ENCODE measurements around the gene C11orf97. TPM values are rescaled to one million over a fixed set of nuclear protein-coding genes. Genes with fewer than 3 reads are reported as not detected.
"Not testable (repeated sequence)": the region's sequence is repeated elsewhere in the genome, so short reads cannot be mapped to it uniquely, and the experiment has no call there.

The C11orf97 gene
- total RNA-seq, 2 donors from 2014 or later = not detected

GRCh38 chr11:94504689-94505293 is 7.5 kb upstream of the C11orf97 start:
- no peaks in the 10 kb centered on the region for H3K4me1 ChIP-seq
- no peak overlapping the region for H3K4me3 ChIP-seq
- TF ChIP-seq CTCF (IDR thresholded peaks at IDR 0.05) = peak; percentile 61 to 72
- no peaks in the 10 kb centered on the region for H3K27me3 ChIP-seq
- DNase-seq (ENCODE audit: low spot score) = no peak
- no peak overlapping the region for H3K27ac ChIP-seq
- H3K9me3 ChIP-seq = no peaks in the 10 kb centered on the region
- peaks cover 18% of the 10 kb centered on the region for H3K36me3 ChIP-seq

DNA sequence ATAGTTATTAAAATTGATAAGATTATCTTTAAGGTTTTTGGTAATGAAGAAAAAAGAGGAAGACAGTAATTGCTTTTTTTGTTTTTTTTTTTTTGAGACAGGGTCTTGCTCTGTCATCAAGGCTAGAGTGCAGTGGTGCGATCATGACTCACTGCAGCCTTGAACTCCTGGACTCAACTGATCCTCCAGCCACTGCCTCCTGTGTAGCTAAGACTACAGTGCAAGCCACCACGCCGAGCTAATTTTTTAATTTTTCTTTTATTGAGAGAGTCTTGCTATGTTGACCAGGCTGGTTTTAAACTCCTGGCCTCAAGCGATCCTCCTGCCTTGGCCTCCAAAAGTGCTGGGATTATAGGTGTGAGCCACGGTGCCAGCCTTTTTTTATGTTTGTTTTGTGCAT is 5.7 kb upstream of the C11orf97 start:
- not testable (repeated sequence) for H3K27ac ChIP-seq; H3K4me1 ChIP-seq; DNase-seq (ENCODE audit: low spot score); H3K27me3 ChIP-seq; H3K9me3 ChIP-seq; H3K4me3 ChIP-seq; H3K36me3 ChIP-seq

GRCh38 chr11:94507485-94507884 is 4.8 kb upstream of the C11orf97 start:
- Histone ChIP-seq H3K27ac (no peak overlapping the region), H3K9me3 (no peaks in the 10 kb centered on the region), H3K4me1 (peaks cover 0 to 9% of the 10 kb centered on the region in 2 donors), H3K4me3 (no peak overlapping the region), H3K36me3 (no peaks in the 10 kb centered on the region), H3K27me3 (no peaks in the 10 kb centered on the region)
- no peak for TF ChIP-seq CTCF (IDR thresholded peaks at IDR 0.05)
- DNase-seq (ENCODE audit: low spot score) = no peak

GRCh38 chr11:94513091-94513490 is 830 bp downstream of the C11orf97 start:
- no peaks in the 10 kb centered on the region for H3K27me3 ChIP-seq
- DNase-seq (ENCODE audit: low spot score) = no peak
- H3K4me3 ChIP-seq = no peak overlapping the region
- peaks cover 0 to 15% of the 10 kb centered on the region in 2 donors for H3K4me1 ChIP-seq
- no peak for TF ChIP-seq CTCF (IDR thresholded peaks at IDR 0.05)
- no peak overlapping the region for H3K27ac ChIP-seq
- H3K9me3 ChIP-seq = no peaks in the 10 kb centered on the region
- H3K36me3 ChIP-seq = no peaks in the 10 kb centered on the region

DNA sequence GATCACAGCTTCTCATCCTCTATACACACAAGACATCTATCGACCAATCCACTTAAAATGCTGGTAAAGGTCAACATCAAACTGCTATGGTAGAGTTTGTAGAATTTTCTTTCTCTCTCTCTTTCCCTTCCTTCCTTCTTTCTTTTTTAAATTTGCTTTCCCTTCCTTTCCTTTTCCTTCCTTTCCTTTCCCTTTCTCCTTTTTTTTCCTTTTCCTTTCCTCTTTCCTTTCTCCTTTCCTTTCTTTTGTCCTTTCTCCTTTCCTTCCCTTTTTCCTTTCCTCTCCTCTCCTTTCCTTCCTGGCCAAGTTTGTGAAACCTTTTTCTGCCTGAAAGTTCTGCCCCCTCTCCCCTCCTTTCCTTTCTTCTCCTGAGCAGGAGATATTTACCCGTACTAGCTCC is 3.1 kb downstream of the C11orf97 start:
- no peaks in the 10 kb centered on the region for H3K9me3 ChIP-seq

GRCh38 chr11:94516725-94517124 is 4.5 kb downstream of the C11orf97 start:
- no peaks in the 10 kb centered on the region for H3K36me3 ChIP-seq
- H3K9me3 ChIP-seq = no peaks in the 10 kb centered on the region
- DNase-seq (ENCODE audit: low spot score) = no peak
- H3K27ac ChIP-seq = no peak overlapping the region
- H3K4me3 ChIP-seq = no peak overlapping the region
- TF ChIP-seq CTCF (IDR thresholded peaks at IDR 0.05) = no peak
- no peaks in the 10 kb centered on the region for H3K27me3 ChIP-seq
- H3K4me1 ChIP-seq = peaks cover 0 to 17% of the 10 kb centered on the region in 2 donors

More for the DNA sequence above, 3.1 kb downstream of the C11orf97 start:
- H3K4me3 ChIP-seq = no peak overlapping the region
- H3K36me3 ChIP-seq = no peaks in the 10 kb centered on the region
- no peaks in the 10 kb centered on the region for H3K27me3 ChIP-seq
- no peak for TF ChIP-seq CTCF (IDR thresholded peaks at IDR 0.05)
- no peak for DNase-seq (ENCODE audit: low spot score)
- H3K4me1 ChIP-seq = peaks cover 0 to 19% of the 10 kb centered on the region in 2 donors
- no peak overlapping the region for H3K27ac ChIP-seq
